ENCODE data around the gene ATF6.

DNA sequence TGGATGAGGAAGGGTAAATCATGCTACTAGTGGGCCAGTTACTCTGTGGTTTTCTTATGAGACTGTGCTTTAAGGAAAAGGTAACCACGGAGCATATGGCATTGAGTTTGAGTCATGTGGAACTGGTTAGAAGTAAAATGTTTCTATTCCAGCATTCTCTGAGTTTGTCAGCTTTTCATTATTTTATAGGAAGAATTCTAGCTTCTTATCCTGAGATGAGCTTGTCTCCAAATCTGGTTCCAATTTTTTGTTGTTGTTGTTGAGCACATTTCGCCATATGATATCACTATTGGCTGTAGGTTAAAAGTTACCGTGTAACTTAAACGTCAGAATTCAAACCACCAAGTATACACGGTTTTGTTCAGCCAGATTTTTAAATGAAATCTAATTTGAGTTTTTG is 69.9 kb downstream of the ATF6 start:
- TF ChIP-seq POLR2A (IDR thresholded peaks at IDR 0.05) = no peak
- TF ChIP-seq, protein P1, sequence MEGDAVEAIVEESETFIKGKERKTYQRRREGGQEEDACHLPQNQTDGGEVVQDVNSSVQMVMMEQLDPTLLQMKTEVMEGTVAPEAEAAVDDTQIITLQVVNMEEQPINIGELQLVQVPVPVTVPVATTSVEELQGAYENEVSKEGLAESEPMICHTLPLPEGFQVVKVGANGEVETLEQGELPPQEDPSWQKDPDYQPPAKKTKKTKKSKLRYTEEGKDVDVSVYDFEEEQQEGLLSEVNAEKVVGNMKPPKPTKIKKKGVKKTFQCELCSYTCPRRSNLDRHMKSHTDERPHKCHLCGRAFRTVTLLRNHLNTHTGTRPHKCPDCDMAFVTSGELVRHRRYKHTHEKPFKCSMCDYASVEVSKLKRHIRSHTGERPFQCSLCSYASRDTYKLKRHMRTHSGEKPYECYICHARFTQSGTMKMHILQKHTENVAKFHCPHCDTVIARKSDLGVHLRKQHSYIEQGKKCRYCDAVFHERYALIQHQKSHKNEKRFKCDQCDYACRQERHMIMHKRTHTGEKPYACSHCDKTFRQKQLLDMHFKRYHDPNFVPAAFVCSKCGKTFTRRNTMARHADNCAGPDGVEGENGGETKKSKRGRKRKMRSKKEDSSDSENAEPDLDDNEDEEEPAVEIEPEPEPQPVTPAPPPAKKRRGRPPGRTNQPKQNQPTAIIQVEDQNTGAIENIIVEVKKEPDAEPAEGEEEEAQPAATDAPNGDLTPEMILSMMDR (IDR thresholded peaks at IDR 0.05) = no peak
- no peak for TF ChIP-seq POLR2AphosphoS5 (IDR thresholded peaks at IDR 0.05)
